Esophagus (tissue), 2 donors: Measurements from ENCODE around the gene CKS1B. TPM values are rescaled to one million over a fixed set of nuclear protein-coding genes. Genes with fewer than 3 reads are reported as not detected.

ENCODE experiments used
- H3K27ac ChIP-seq, 2 donors: one replicate each; pipeline ENCODE4 v1.5.1; 2013; ENCODE audit warnings: low read depth in 2 of 2, mild to moderate bottlenecking in 2 of 2, inconsistent platforms in 1 of 2, low read length in 1 of 2, moderate library complexity in 1 of 2
- H3K27me3 ChIP-seq, 2 donors: one replicate each; pipeline ENCODE4 v1.6.1; 2013; ENCODE audit warnings: low read length in 2 of 2, control low read depth in 1 of 2, mild to moderate bottlenecking in 1 of 2; ENCODE audit not compliant: insufficient read depth in 2 of 2, control insufficient read depth in 1 of 2
- H3K36me3 ChIP-seq, 2 donors: one replicate each; pipeline ENCODE4 v1.6.1; 2013; ENCODE audit warnings: low read length in 1 of 2; ENCODE audit not compliant: control insufficient read depth in 2 of 2, insufficient read depth in 2 of 2
- H3K4me1 ChIP-seq, 2 donors: one replicate each; pipeline ENCODE4 v1.6.1; 2013; ENCODE audit warnings: low read length in 1 of 2; ENCODE audit not compliant: control insufficient read depth in 2 of 2, insufficient read depth in 2 of 2
- H3K4me3 ChIP-seq, 2 donors: one replicate each; pipeline ENCODE4 v1.5.1; 2013; ENCODE audit warnings: low read length in 2 of 2, mild to moderate bottlenecking in 2 of 2, low read depth in 1 of 2, moderate library complexity in 1 of 2
- H3K9me3 ChIP-seq, 2 donors: one replicate each; pipeline ENCODE4 v1.6.1; 2013; ENCODE audit warnings: mild to moderate bottlenecking in 2 of 2, low read depth in 1 of 2, low read length in 1 of 2, moderate library complexity in 1 of 2; ENCODE audit not compliant: control insufficient read depth in 2 of 2, insufficient read depth in 1 of 2
- WGBS, 2 donors: extraction: QIAGEN DNeasy Blood & Tissue Kit; methylation state at CpG; one replicate each; pipeline ENCODE4 v1.1.7; 2013; 5-methylcytosine and 5-hydroxymethylcytosine counted together
- polyA plus RNA-seq, 2 donors: library from polyadenylated mRNA; stranded (reverse); fragments of 200-250 nt; gene quantifications; one replicate each; pipeline ENCODE4 v1.2.3, GENCODE V29; 2013
- donor health status: healthy with polysubstance abuse.
- donor health status: Bipolar disorder and iron deficiency.

The CKS1B gene
- polyA plus RNA-seq, 2 donors, result 8.9 to 74.3 TPM

- WGBS, 2 donors, result 25 to 30% methylated on average over 16 to 17 of the region's 17 CpGs
- no peaks in the 10 kb centered on the region for H3K36me3 ChIP-seq
- H3K27me3 ChIP-seq, result no peaks in the 10 kb centered on the region
- no peaks in the 10 kb centered on the region for H3K9me3 ChIP-seq
- peak overlapping the region; percentile 98 for H3K27ac ChIP-seq
- H3K4me1 ChIP-seq, result peaks cover 3 to 26% of the 10 kb centered on the region in 2 donors
- peak overlapping the region; percentile 79 to 95 for H3K4me3 ChIP-seq
Measured at GRCh38 chr1:155005076-155006011, 30.9 kb downstream of the CKS1B start.

DNA sequence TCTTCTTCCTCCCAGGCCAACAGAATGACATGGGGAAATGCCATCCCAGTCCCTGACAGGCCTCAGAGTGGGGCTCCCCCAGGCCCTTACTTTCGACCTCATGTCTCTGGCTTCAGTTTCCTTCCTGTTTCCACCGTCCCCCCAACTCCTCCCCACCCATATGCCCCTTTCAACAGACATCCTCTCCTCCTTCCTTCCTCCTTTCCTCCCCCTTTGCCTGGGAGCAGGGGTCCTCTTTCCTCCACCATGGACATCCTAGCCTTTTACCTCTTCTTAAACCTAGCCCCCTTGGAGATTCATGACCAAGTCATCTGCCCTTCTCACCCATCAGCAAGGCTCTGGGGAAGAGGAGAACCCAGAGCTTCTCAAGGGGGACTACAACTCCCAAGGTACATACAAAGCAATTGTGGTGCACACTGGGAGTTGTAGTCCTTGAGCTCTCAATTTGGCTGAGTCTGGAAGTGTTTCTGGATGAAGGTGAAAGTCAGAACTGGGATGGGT, 32.2 kb downstream of the CKS1B start:
- peak overlapping the region; percentile 98 for H3K27ac ChIP-seq
- H3K9me3 ChIP-seq, result no peaks in the 10 kb centered on the region
- no peak overlapping the region for H3K4me3 ChIP-seq
- H3K36me3 ChIP-seq, result peaks cover 0 to 3% of the 10 kb centered on the region in 2 donors
- peaks cover 5 to 33% of the 10 kb centered on the region in 2 donors for H3K4me1 ChIP-seq
- H3K27me3 ChIP-seq, result no peaks in the 10 kb centered on the region
- 30 to 31% methylated on average over 2 of the region's 2 CpGs for WGBS, 2 donors

GRCh38 chr1:155007251-155007828, 32.9 kb downstream of the CKS1B start:
- peak overlapping the region; percentile 98 for H3K27ac ChIP-seq
- peak overlapping the region in 1 of 2 donors; percentile 87 for H3K4me3 ChIP-seq
- peaks cover 0 to 3% of the 10 kb centered on the region in 2 donors for H3K36me3 ChIP-seq
- WGBS, 2 donors, result 31 to 42% methylated on average over 6 of the region's 6 CpGs
- no peaks in the 10 kb centered on the region for H3K27me3 ChIP-seq
- H3K4me1 ChIP-seq, result peaks cover 11 to 39% of the 10 kb centered on the region in 2 donors
- no peaks in the 10 kb centered on the region for H3K9me3 ChIP-seq

DNA sequence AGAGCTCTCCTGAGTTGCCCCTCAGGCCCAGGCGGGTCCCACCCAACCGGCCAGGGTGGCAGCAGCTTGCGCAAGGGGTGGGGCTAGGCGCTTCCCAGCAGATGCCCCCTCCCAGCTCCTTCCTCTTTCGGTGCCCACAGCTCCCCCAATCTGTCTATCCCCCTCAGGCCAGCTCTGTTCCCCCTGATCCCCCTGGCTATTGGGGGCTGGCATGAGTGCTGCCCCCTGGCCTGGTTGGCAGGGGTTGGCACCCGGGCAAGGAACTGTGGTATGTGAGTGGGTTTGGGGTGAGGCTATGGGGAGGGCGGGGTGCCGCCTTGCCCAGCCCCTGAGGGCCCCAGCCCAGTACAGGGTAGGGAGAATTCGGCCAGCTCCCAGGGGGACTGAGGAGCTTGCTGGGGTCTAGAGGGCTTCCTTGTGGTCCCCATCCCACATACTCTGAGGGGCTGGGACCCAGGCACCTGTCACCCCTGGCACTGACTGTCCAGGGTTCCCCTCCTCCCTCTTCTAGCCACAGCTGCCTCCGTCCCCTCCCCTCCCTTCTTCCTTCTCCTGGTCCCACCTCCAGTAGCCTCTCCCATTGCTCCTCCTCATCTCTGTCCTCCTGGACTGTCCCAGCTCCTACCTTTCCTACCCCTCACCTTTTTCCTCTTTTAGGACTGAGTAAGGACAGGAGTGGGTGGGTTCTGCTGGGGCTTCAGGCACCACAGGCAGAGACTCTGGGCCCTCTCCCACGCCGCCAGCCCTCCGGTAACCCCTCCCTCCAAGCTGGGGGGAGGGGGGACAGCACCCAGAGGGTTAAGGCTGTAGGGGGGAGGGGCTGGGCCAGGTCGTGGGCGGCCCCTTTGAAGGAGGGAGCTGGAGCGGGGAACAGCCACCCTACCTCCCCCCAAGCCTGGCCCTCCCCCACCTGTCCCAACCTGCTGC, 33.8 kb downstream of the CKS1B start:
- Histone ChIP-seq H3K4me1 (peaks cover 11 to 47% of the 10 kb centered on the region in 2 donors), H3K36me3 (peaks cover 0 to 5% of the 10 kb centered on the region in 2 donors), H3K4me3 (peak overlapping the region; percentile 66 to 87), H3K27me3 (no peaks in the 10 kb centered on the region), H3K9me3 (no peaks in the 10 kb centered on the region), H3K27ac (peak overlapping the region; percentile 98)
- WGBS, 2 donors, result 39 to 41% methylated on average over 14 to 16 of the region's 16 CpGs

GRCh38 chr1:155009221-155009711, 34.8 kb downstream of the CKS1B start:
- H3K27me3 ChIP-seq, result no peaks in the 10 kb centered on the region
- H3K4me3 ChIP-seq, result peak overlapping the region; percentile 66 to 87
- peak overlapping the region; percentile 98 for H3K27ac ChIP-seq
- H3K4me1 ChIP-seq, result peaks cover 11 to 50% of the 10 kb centered on the region in 2 donors
- H3K36me3 ChIP-seq, result peaks cover under 1 to 14% of the 10 kb centered on the region in 2 donors
- whole genome bisulfite sequencing, 2 donors, result 47 to 67% methylated on average over 8 to 12 of the region's 12 CpGs
- H3K9me3 ChIP-seq, result no peaks in the 10 kb centered on the region

DNA sequence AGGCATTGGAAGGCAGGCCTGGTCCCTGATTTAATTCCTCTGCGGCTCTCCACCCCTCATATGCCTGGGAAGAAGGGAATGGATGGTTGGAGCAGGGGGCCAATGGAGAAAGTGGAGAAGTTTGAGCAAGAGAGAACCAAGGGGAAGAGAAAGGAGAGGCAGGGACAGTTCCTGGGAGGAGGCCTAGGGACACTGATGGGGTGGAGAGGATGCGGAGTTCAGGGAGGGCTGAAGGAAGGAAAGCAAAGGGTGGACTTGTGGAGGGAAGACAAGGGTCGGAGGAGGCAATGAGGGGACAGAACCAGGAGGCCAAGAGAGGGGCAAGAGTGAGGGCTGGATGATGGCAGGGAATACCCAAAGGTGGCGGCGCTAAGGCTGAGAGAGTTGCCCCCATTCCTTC, 35.3 kb downstream of the CKS1B start:
- Histone ChIP-seq H3K4me3 (peak overlapping the region; percentile 66 to 87), H3K9me3 (no peaks in the 10 kb centered on the region), H3K27me3 (no peaks in the 10 kb centered on the region), H3K36me3 (peaks cover 6 to 18% of the 10 kb centered on the region in 2 donors), H3K27ac (peak overlapping the region; percentile 98), H3K4me1 (peaks cover 11 to 48% of the 10 kb centered on the region in 2 donors)
- 64% methylated on average over 5 of the region's 5 CpGs for whole genome bisulfite sequencing, 2 donors

DNA sequence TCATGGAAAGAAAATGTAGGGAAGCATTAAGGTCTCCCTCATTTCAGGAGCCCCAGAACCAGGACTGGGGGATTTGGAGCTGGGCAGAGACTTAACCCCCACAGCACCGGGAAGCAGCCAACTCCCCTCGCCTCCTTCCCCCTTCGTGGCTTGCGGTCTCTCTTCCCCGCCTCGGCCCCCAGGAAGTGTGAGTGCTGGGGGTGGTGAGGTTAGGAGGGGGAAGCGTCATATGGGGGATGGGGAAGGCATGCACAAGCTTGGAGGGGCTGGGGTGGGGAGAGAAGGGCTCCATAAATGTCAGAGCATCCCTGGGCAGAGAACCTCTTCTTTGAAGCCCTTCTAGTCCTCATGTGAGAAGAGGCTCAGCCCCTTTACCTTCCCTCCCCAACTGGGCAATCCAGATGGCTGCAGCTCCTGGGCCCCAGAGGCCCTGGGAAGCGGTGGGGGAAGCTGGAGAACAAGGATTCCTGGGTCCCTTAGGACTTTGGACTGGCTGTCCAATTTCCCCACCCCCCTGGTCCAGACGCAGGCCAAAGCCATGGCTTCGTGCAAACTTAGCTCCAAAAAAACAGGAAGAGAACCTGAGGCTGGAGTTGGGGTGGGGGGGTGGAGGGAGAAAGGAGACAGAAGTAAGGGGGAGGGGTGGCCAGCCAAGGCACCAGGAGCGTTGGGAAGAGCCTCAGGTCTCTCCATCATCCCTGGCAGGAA, 35.9 kb downstream of the CKS1B start:
- Histone ChIP-seq H3K36me3 (peaks cover 8 to 25% of the 10 kb centered on the region in 2 donors), H3K4me3 (peak overlapping the region; percentile 66 to 87), H3K4me1 (peaks cover 17 to 50% of the 10 kb centered on the region in 2 donors), H3K9me3 (no peaks in the 10 kb centered on the region), H3K27me3 (no peaks in the 10 kb centered on the region), H3K27ac (peak overlapping the region; percentile 98)
- WGBS, 2 donors, result 36 to 44% methylated on average over 10 to 11 of the region's 11 CpGs

- no peaks in the 10 kb centered on the region for H3K27me3 ChIP-seq
- peak overlapping the region; percentile 18 to 87 for H3K4me3 ChIP-seq
- H3K9me3 ChIP-seq, result no peaks in the 10 kb centered on the region
- peak overlapping the region; percentile 98 for H3K27ac ChIP-seq
- H3K36me3 ChIP-seq, result peaks cover 8 to 31% of the 10 kb centered on the region in 2 donors
- WGBS, 2 donors, result 47 to 57% methylated on average over 5 of the region's 5 CpGs
- peaks cover 21 to 50% of the 10 kb centered on the region in 2 donors for H3K4me1 ChIP-seq
Measured at GRCh38 chr1:155011004-155011416, 36.5 kb downstream of the CKS1B start.
